Lower leg skin (tissue), 3 donors: Measurements from ENCODE around the gene ISG15.

ENCODE experiments used
- CTCF ChIP-seq, 3 donors: fragments of 450-650 bp; IDR thresholded peaks; one replicate each; pipeline ENCODE4 v1.5.1; 2016; ENCODE audit warnings: antibody characterized with exemption in 3 of 3, mild to moderate bottlenecking in 3 of 3, moderate library complexity in 2 of 3
- POLR2A ChIP-seq, 2 donors: fragments of 450-650 bp; IDR thresholded peaks; one replicate each; pipeline ENCODE4 v1.6.1; 2016 to 2017; ENCODE audit warnings: antibody characterized with exemption in 2 of 2, mild to moderate bottlenecking in 1 of 2, moderate library complexity in 1 of 2

GRCh38 chr1:1033009-1033587 is 19.8 kb downstream of the ISG15 start:
- TF ChIP-seq CTCF (IDR thresholded peaks at IDR 0.05), result no peak
- no peak for TF ChIP-seq POLR2A (IDR thresholded peaks at IDR 0.05)
